Endothelial cell of hepatic sinusoid (primary cell): ENCODE data around the gene CYB5R3.
"Not testable (repeated sequence)": the region's sequence is repeated elsewhere in the genome, so short reads cannot be mapped to it uniquely, and the experiment has no call there.

Source experiments
- in situ Hi-C: cut with HindIII; loops from 2 replicates; pipeline ENCODE4 v1.10.0; 2017; ENCODE audit warnings: low sequenced_read_pairs

Gene CYB5R3

DNA sequence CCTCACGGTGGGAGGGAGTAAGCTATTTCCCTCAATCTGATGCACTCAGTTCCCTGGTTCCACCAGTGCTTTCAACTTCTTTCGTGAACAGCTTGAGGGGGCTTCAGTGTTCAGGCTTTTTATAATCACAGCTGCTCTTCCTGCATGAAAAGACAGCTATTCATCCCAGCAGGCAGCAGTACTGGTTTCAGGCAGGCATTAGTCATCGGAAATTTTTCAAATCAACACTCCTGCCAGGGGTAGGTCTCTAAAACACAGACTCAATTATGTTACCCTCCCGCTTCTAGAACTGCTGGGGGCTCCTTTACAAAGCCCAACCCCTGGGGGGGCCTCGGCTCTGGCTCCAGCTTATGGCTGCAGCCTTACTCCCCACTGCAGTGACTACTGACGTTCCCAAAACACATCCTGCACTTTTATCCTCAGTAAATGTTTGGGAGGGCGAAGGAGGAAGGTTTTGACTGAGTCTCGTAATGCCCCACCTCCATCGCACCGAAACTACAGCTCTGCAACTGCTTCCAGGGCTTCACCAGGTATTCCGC, 40.3 kb downstream of the CYB5R3 start:
- in situ Hi-C loops: no loop called here

DNA sequence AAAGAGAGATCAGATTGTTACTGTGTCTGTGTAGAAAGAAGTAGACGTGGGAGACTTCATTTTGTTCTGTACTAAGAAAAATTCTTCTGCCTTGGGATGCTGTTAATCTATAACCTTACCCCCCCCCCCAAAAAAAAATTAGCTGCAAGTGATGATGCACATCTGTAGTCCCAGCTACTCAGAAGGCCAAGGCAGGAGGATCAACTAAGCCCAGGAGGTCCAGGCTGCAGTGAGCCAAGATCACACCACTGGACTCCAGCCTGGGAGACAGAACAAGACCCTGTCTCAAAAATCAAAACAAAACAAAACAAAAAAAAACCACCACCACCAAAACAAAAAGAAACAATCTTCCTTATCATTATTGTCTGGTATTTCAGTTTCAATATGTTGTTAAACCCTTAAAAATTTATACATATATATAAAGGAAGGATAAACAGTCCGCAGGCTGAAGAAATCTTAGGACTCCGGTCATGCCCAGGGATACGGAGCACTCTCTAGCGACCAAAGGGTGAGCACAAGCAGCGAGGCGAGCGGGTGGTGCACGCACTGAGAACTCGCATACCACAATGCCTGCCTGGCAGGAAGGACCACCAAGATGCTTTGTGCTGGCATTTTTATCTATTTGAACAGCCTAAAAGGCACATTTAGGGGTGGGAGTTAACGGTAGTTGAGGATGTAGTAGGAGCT, 40.9 kb downstream of the CYB5R3 start:
- in situ Hi-C loops: no loop called here

DNA sequence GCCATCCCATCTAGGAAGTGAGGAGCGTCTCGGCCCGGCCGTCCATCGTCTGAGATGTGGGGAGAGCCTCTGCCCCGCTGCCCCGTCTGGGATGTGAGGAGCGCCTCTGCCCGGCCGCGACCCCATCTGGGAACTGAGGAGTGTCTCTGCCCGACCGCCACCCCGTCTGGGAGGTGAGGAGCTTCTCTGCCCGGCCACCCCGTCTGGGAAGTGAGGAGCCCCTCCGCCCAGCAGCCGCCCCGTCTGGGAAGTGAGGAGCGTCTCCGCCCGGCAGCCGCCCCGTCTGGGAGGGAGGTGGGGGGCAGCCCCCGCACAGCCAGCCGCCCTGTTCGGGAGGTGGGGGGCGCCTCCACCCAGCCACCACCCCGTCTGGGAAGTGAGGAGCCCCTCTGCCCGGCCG, 41.6 kb downstream of the CYB5R3 start:
- in situ Hi-C loops: not testable (repeated sequence)

DNA sequence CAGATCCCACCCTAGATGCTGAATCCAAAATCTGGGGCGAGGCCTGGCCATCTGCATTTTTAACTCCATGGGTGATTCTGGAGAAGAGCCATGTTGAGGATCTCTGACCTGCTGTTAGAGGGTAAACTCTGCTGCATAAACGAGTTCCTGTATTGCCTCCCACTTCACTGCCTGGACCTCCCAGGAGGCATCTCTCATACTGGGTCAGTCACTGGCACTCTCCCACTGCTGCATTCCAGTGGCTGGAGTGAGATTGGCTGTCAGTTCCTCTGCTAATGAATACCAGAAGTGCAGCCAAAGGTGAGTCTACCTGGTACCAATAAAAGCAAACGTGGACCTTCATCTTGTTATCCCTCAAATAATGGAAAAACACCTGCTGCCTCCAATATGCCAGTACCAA, 44.8 kb downstream of the CYB5R3 start:
- in situ Hi-C loops: no loop called here

DNA sequence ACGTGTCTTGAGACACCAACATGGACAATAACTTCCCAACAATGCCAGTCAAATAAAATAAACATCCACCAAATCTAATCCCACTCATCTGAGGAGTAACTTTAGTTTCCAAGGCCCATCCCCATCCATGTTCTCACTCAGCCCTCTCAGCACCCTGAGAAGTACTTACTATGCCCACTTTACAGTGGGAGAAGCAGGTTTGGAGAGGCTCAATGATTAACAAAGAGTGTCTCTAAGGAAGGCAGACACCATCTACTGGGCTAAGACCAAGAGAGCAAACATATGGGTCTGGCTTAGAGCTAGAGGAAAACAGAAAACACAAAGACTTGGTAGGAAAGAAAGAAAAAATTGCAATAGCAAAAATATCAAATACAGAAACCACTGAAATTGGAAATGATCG, 45.8 kb downstream of the CYB5R3 start:
- in situ Hi-C loops: no loop called here

DNA sequence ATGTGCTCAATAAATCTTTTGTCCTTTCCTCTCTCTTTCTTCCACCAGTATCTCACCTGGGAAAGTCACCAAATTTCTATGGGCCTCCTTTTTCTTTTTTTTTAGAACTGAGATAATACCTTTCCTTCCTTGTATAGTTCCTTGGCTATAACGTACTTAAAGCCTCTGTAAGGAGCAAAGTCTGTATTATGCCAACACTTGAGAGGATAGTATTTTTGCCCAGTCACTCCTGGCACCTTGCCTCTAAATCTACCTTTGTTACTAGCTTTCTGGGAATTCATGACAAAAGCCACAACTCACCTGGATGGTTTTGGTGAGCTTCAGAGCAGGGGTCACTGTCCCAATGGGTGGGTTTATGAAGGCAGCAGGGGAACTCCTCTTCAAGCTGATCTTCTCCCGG, 46.7 kb downstream of the CYB5R3 start:
- in situ Hi-C loops: no loop called here

DNA sequence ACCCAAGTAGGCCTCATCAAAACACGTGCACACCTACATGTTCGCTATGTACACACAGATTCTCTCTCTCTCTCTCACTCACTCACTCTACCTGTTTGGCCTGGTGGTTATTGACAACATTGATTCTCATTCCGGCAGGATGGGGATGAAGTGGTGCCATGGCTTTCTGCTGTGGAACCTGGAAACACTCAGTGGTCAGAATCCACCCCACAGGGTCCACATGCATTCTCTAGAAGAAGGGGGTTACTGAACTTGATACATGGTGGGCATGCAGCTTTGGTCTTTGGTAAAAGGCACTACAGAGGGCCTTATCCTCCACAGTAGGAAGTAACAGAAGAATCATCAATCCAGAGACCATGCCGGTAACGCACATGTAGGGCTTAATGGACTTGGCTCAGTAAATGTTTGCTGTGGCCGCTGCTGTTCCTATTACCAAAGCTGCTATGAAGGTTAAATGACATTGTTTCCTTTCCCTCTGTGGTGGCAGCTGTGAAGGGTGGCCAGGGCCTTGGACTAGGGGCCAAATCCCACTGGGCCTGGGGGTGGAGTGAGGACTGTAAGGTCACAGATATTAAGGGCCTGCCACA, 47.2 kb downstream of the CYB5R3 start:
- in situ Hi-C loops: no loop called here

DNA sequence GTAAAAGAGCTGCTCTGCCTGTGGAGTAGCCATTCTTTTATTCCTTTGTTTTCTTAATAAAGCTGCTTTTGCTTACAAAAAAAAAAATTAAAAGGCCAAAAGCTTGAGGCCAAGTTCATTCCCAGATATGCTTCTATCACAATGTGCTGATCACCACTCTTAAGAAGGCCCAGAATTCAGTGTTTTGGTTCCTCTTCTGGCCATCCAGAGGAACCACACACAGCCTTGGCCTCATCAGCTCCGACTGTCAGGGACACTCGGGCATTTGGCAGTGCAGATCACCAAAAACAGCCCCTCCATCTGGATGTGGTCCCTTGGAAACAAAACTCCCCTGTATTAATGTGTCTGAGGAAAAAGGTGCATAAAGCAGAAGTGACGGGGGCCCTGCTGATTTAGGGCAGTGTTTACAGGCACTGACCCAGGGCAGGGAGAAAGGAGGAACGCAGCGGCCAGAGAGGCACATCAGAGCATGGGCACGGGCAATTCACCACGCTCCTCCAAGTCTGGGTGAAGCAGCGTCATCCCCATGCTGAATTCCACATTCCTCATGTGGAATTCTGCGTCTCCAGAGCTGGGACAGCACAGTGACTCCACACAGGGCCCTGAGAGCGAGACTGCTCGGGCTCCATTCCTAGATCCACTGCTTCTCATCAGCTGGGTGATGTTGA, 52.2 kb downstream of the CYB5R3 start:
- in situ Hi-C loops: no loop called here

DNA sequence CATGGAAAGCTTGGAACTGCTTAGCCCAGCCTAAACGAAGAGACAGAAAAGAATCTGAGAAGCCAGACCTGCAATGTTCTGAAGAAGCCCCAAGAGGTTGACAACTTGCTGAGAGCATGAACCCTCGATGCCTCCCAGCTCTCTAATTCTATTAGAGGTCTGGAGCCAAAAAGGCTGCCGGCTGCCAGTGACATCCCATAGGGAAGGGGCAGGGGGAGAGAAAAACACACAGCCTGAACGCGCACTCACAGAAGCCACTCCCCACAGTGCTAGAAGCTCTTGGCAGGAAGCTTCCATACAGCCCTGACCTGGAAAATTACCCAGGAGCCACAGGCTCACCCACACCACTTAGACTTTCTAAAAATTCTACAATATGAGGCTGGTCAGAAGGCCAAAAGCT, 52.9 kb downstream of the CYB5R3 start:
- in situ Hi-C loops: no loop called here

DNA sequence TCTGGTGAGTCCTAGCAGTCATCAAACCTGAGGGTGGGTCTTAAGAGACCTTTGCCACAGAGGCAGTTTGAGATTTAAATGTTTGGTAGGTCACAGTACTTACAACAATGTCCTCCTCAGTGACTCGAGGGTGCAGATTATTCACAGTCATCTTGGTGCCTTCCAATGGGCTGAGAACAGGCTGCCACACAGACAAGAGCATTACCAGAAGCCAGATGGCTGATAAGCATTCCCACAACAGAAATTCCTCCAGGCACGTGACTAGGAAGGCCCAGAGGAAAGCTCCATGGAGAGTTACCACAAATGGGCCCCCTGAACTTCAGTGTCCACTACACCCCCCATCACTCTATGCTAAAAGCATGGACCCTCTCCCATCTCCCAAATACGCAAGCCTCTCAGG, 53.8 kb downstream of the CYB5R3 start:
- in situ Hi-C loops: no loop called here

DNA sequence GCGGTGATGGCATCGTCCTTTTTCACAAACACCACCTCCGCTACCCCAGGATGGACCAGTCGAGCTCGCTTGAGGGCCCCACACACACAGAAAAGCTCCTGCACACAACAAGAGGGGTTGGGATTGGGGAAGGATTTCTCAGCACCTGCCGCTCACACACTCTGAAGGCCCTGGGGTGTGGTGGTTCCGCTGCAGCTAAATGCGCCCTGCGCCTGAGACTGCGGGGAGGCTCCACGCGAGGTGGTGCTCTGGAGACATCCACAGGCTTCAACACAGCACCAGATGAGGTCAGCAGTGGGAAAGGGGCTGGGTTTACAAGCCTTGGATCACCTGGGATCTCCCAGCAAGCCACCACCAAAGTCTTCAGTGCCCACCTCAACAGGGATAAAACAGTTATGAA, 57.2 kb downstream of the CYB5R3 start:
- in situ Hi-C loops: no loop called here

DNA sequence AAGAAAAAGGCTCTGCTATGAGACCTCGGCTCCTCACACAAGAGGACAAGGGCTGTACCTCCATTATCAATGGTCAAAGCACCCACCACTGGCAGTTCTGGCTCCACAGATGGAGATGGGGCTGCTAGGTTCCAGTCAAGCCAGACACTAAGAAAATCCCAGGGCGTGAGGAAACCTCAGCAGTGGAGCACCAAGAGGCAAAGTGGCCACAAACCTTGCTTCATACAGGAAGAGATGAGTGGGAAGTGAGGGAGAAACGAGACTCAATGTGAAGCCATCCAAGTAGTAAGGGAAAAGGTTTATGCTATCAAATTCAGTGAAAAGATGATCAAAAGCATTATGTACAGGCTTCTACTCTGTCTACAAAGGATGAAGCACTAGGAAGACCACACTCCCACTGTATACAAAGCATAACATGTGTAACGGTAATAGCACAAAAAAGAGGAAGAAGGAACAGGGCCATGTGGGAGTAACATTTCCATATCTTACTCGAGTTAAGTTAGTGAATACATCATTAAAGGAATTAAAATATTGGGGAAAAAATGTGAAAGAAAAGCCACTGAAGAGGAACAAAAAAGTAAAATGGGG, 61.5 kb downstream of the CYB5R3 start:
- in situ Hi-C loops: no loop called here

DNA sequence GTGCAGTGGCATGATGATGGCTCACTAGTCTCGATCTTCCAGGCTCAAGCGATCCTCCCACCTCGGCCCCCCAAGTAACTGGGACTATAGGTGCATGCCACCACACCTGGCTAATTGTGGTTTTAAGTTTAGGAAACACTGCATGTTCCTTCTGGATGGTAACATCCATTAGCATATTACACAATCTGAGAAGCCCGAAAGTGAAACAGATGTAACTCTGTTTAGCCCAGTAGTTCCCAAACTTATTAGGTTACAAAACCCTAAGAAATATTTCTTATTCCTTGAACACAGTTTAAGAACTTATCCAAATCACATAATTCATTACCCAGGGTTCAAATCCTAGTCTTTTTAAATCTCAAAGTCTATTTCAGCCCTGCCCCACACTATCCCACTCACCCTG, 62.8 kb downstream of the CYB5R3 start:
- in situ Hi-C loops: no loop called here

DNA sequence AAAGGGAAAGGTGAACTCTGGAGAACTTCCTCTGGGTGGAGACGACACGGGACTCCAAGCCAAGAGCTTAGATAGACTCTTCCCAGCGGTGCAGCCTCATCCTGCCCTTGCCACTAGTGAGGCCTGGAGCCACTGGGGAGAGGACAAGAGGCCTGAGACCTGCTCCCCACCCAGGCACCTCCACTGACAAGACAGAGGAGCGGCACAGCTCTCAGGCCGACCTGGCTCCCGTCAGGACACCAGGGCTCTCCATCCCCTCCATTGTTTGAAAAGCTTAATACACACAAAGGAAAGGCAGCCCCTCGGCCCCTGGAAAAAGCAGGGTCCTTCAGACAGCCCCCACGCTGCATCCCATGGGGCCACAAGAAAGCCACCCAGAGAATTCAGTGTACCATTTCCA, 64.1 kb downstream of the CYB5R3 start:
- in situ Hi-C loops: no loop called here

DNA sequence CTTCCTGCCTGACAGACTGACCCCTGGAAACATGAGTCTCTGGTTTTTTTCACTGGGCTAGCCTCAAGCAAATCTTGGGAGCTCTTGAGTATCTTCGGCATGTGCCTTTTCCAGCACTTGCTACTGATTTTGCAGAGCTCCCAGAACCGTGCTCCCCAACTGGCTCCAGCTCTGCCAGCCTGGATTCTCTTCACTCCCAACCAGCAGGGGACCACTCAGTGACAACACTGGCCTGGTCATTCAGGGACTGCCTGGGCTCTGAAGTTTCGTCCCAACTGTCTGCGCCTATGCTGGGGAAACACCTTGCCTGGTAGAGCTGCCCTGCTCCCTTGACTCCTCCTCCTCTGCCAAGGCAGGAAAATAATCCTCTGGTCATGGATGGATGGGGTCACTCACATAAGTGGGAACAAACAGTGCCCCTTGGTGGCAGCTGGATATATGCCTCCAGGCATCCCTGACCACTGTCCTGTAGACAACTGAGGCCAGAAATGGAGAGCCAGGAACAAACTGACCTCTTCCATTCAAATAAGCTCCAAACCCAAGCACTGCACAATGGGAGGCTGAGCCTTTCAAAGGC, 64.7 kb downstream of the CYB5R3 start:
- in situ Hi-C loops: no loop called here

DNA sequence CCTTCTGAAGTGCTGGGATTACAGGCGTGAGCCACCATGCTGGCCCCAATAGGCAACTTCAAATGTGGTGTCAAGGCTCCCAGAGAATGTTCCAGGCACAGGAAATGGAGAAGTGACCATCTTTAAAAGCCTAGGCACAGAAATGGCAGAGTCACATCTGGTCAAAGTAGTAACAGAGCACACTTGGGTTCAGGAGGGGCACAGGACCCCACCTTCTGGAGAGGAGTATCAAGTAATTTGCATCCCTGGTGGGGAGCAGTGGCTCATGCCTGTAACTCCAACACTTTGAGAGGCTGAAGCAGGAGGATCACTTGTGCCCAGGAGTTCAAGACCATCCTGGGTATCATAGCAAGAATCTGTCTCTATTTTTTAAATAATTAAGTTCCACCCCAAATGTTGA, 66.2 kb downstream of the CYB5R3 start:
- in situ Hi-C loops: no loop called here

DNA sequence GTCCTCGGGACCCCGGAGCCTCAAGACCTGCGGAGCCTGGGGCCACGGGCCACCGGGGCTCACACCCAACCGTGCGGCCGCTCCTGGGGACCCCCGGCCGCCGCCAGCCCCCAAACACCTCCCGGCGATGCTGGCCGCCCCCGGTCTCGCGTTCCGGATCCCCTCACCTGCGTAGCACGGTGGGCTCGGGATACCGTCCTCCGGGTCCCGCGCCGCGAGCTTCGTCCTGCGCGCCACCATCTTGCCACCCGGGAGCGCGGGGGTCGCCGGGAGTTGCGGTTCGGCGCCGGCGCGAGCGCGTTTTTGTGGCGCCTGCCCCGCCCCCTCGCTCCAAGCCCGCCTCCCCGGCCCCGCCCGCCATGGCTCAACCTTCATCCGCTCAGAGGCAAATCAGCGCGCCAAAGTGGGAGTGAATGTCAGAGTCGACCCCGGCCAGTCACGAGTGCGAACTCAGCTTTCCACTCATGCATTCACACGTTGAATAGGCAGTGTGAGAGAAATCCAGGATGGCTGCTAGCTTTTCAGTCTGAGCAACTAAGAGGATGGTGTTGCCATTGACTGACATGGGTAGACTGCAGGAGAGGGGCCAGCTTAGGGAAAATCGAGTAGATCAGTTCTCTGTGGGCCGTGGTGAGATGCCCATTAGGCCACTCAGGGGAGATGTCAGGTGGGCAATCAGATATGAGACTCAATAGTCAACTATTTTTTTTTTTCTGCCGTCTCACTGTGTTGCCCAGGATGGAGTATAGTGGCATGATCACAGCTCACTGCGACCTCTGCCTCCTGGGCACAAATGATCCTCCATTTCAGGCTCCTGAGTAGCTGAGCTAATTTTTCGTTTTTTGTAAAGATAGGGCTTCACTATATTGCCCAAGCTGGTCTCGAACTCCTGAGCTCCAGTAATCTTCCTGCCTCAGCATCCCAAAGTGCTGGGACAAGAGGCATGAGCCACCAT, 67.2 kb downstream of the CYB5R3 start:
- in situ Hi-C loops: no loop called here

DNA sequence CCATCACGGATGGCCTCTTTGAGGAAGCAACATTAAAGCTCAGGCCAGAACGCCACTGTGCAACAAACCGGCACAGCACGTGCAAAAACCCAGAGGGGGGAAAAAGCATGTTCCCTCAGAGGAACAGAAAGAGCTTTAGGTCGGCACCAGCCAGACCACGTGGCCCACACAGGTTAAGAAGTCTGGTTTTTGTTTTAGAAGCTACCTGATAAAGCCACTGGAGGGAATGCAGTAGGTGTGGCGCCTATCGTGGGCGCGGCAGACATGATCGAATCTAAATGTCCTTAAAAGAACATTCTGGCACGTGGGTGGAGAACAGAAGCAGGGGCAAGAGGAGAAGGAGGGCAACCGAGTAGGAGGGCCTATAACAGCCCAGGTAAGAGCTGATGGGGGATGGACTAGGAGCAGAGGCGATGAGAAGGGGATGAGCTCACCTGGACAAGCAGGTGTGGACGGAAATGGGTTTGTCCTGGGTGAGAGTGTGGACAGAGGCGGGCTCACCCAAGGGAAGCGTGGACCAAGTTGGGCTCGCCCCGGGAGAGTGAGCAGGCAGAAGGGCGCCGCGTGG, 67.9 kb downstream of the CYB5R3 start:
- in situ Hi-C loops: not testable (repeated sequence)

DNA sequence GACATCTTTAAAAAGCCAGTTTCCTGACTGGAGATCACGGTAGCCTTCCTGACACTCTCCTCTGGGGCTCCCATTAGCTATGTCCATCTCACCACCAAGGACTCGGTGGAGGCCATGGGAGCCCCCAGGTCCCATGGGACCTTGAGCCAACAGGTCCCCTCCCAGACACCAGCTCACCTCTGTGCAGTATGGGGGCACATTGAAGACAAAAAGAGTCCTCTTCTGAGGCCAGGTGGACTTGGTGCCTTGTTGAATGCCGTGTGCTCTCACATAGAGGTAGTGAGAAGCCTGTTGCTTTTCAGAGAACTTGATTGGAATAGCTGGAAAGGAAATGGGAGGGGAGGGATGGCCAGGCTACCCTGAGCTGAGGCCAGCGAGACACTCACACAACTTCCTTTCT, 69.2 kb downstream of the CYB5R3 start:
- in situ Hi-C loops: not testable (repeated sequence)

DNA sequence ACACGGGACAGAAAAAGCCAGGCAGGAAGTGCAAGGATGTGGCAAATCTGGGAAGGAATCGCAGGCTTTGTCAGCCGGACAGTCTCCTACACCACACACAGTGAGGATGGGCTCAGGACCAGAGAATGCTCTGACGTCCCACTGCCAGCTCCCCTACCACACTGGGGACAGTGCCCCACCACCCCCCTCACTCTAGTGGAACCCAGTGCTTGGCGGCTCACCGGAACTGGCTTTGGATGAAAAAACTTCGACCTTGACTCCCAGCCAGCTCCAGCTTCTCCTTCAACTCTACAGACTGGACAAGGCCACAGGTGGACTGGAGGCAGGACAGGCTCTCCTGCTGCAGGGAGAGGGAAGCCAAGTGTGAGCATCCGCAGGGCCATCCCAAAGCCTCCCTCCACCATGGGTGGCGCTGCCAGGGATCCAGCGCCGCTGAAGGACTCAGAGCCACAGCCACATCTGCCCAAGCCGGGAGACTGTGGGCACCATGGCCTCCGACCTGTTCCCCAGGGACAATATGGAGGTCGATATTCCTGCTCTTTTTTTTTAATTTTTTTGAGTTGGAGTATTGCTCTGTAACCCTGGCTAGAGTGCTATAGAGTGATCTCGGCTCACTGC, 71.5 kb downstream of the CYB5R3 start:
- in situ Hi-C loops: no loop called here
